Right atrium auricular region (tissue), 2 donors: Measurements from ENCODE around the gene XPR1. TPM values are rescaled to one million over a fixed set of nuclear protein-coding genes. Genes with fewer than 3 reads are reported as not detected.

Experiments
- DNase-seq: peaks from one replicate; pipeline ENCODE4 v3.0.0-alpha.2; 2019; ENCODE audit warnings: low spot score
- H3K27ac ChIP-seq, 2 donors: fragments of 200-600 bp; sonication (generic); 1 replicate in 1 of 2; 2 replicates in 1 of 2; pipeline ENCODE4 v1.5.1; 2016 to 2019
- H3K27me3 ChIP-seq, 2 donors: fragments of 200-600 bp; sonication (generic); one replicate each; pipeline versions ENCODE4 v1.5.1 to v1.6.0; 2017 to 2019
- H3K36me3 ChIP-seq: fragments of 200-600 bp; sonication (generic); one replicate; pipeline ENCODE4 v1.5.1; 2016
- H3K4me1 ChIP-seq, 2 donors: fragments of 200-600 bp; sonication (generic); one replicate each; pipeline versions ENCODE4 v1.5.1 to v1.6.0; 2017 to 2019
- H3K4me3 ChIP-seq, 2 donors: fragments of 200-600 bp; sonication (generic); 1 replicate in 1 of 2; 2 replicates in 1 of 2; pipeline ENCODE4 v1.5.1; 2017 to 2019; ENCODE audit warnings: mild to moderate bottlenecking in 1 of 2, moderate library complexity in 1 of 2
- H3K9me3 ChIP-seq, 2 donors: fragments of 200-600 bp; sonication (generic); one replicate each; pipeline ENCODE4 v1.5.1; 2019
- CTCF ChIP-seq, 2 donors: fragments of 200-600 bp; sonication (generic); IDR thresholded peaks; one replicate each; pipeline ENCODE4 v1.5.1; 2019; ENCODE audit warnings: antibody characterized with exemption in 2 of 2
- total RNA-seq, 2 donors: library from RNA; depleted of rRNA; stranded (reverse); fragments of >200 nt; gene quantifications; one replicate each; pipeline ENCODE4 v1.1.0, GENCODE V29; 2016

XPR1 gene
- total RNA-seq, 2 donors from 2014 or later = 30.0 to 53.0 TPM

DNA sequence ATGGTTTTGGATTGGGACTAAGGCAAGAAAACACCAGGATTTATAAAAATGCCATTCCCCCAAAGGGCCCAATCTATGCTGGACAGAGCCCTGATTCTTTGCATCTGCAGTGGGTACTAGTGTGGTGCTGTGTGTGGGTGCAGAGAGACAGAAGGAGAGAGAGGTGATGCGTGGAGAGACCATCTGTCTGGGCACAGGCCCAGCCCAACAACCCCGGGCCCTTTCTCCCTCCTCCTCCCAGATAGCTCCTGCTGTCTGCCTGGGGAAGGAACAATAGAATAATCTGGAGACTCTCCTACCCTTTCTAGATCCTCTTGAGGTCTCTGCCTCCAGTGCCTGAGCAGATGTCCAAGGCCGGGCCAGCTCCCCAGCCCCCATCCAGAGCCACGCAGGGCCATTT lies 296.0 kb downstream of the XPR1 start:
- no peak overlapping the region for H3K4me3 ChIP-seq
- H3K4me1 ChIP-seq = peaks cover 0 to 55% of the 10 kb centered on the region in 2 donors
- DNase-seq = no peak
- H3K27me3 ChIP-seq = no peaks in the 10 kb centered on the region
- H3K9me3 ChIP-seq = no peaks in the 10 kb centered on the region
- no peak for TF ChIP-seq CTCF (IDR thresholded peaks at IDR 0.05)
- no peaks in the 10 kb centered on the region for H3K36me3 ChIP-seq
- H3K27ac ChIP-seq = peak overlapping the region; percentile 86 to 93

DNA sequence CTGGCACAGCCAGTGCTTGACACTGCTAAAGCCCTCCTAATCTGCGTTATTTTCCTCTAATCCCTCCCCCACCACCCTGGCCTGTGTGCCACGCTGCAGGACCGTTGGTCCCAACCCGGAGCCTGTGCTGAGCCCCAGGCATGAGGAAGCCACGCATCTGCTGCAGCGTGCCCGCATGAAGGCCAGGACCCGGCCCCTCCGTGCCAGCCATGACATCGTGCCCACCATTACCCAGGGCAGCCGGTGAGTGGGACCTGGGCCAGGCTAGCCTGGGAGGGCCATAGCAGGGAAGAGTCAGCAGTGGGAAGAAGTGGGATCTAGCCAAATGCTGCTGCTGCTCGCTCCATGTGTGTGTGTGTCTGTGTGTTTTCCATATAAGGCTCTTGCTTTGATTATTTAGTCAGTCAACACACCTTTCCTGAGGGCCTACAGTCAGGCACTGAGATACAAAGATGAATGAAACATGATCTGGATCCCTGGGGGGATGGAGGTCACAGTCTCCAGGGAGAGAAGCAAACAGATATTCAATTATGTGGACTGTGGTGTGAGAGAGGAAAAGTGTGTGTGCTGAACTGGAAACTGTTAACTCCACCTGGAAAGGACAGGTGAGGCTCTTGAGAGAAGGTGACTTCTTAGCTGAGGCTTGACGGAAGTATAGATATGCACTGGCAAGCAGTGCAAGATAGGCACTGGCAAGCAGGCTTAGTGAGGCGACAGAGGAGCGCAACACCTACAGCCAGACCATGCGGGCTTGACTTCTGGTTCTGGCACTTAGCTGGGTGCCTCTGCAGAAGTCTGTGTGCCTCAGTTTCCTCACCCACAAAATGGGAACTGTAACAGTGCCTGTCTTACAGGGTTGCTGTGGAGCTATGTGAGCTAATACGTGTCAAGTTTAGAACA lies 296.8 kb downstream of the XPR1 start:
- DNase-seq = no peak

DNA sequence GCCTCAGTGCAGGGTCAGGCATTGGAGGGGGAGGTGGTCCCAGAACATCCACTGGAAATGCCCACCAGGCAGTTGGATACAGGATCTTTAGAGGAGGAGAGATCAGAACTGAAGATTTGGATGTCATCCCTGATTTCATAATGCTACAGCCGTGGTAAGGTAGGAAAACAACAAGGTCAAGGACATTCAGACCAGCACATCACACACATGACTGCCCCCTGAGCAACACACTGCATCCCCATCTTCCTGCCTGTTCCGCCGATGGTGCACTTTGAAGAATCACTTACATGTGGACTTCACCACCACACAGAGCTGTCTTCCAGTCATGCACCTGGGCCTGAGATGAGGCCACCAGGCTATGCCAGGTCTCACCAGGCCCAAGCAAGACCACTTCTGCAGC lies 297.6 kb downstream of the XPR1 start:
- Histone ChIP-seq H3K4me3 (no peak overlapping the region), H3K4me1 (peaks cover 0 to 48% of the 10 kb centered on the region in 2 donors), H3K27ac (peak overlapping the region; percentile 86 to 93), H3K9me3 (no peaks in the 10 kb centered on the region), H3K27me3 (no peaks in the 10 kb centered on the region), H3K36me3 (peaks cover 4% of the 10 kb centered on the region)
- TF ChIP-seq CTCF (IDR thresholded peaks at IDR 0.05) = no peak
- DNase-seq = no peak

More for the DNA sequence above, 296.8 kb downstream of the XPR1 start:
- Histone ChIP-seq H3K4me3 (no peak overlapping the region), H3K27ac (peak overlapping the region; percentile 86 to 93), H3K4me1 (peaks cover 0 to 51% of the 10 kb centered on the region in 2 donors), H3K9me3 (no peaks in the 10 kb centered on the region), H3K36me3 (no peaks in the 10 kb centered on the region), H3K27me3 (no peaks in the 10 kb centered on the region)
- no peak for TF ChIP-seq CTCF (IDR thresholded peaks at IDR 0.05)

DNA sequence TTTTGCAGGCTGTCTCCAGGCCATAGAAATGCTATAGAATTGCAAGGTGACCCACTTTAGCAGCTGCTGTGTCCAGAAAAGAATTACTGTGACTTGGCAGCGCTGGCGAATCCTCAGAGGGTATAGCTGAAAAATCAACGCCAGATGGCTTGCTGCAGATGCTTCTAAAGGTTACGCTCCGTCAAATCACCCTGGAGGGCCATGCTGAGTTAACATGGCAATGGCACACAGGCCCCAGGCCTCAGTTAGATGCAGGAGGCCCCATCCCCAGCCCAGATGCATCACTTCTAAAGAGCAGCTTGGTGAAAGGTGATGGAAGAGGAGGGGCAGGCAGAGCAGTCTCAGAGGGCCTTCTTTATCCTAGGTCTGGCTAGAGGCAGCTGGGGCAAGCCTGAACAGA lies 298.9 kb downstream of the XPR1 start:
- Histone ChIP-seq H3K27me3 (no peaks in the 10 kb centered on the region), H3K36me3 (peaks cover 12% of the 10 kb centered on the region), H3K27ac (no peak overlapping the region), H3K4me1 (peaks cover 0 to 40% of the 10 kb centered on the region in 2 donors), H3K9me3 (no peaks in the 10 kb centered on the region), H3K4me3 (no peak overlapping the region)
- TF ChIP-seq CTCF (IDR thresholded peaks at IDR 0.05) = no peak
- DNase-seq = no peak

GRCh38 chr1:180931529-180931928 lies 299.7 kb downstream of the XPR1 start:
- peaks cover 21% of the 10 kb centered on the region for H3K36me3 ChIP-seq
- TF ChIP-seq CTCF (IDR thresholded peaks at IDR 0.05) = no peak
- peaks cover 0 to 32% of the 10 kb centered on the region in 2 donors for H3K4me1 ChIP-seq

More at GRCh38 chr1:180931529-180931928, 299.7 kb downstream of the XPR1 start:
- Histone ChIP-seq H3K4me3 (no peak overlapping the region), H3K9me3 (no peaks in the 10 kb centered on the region), H3K27ac (no peak overlapping the region), H3K27me3 (no peaks in the 10 kb centered on the region)
- DNase-seq = no peak
